RWPE1 (cell line): ENCODE data around the gene IL17C.

ENCODE experiments used
- CTCF ChIA-PET: fragments of 350-600 bp; sonication (Branson Sonifier 250); formaldehyde crosslinking; extraction: SDS; loops from one replicate; lab custom pipeline; 2021; lab: Yijun Ruan, JAX
- POLR2A ChIA-PET: fragments of 400-600 bp; formaldehyde crosslinking; extraction: SDS; loops from one replicate; lab custom pipeline; 2020; ENCODE audit warnings: antibody characterized with exemption; ENCODE audit not compliant: low non-redundant PET; lab: Yijun Ruan, JAX
- DNase-seq: peaks from one replicate; pipeline ENCODE4 v3.0.0; 2012; ENCODE audit warnings: low spot score
- H3K27ac ChIP-seq: fragments of 450-650 bp; 2 replicates; pipeline ENCODE4 v1.5.1; 2017
- TF ChIP-seq, protein P1 (sequence below): fragments of 450-650 bp; conservative IDR thresholded peaks from 2 replicates; pipeline ENCODE4 v1.5.1; 2017; ENCODE audit warnings: low read depth, mild to moderate bottlenecking

IL17C gene

DNA sequence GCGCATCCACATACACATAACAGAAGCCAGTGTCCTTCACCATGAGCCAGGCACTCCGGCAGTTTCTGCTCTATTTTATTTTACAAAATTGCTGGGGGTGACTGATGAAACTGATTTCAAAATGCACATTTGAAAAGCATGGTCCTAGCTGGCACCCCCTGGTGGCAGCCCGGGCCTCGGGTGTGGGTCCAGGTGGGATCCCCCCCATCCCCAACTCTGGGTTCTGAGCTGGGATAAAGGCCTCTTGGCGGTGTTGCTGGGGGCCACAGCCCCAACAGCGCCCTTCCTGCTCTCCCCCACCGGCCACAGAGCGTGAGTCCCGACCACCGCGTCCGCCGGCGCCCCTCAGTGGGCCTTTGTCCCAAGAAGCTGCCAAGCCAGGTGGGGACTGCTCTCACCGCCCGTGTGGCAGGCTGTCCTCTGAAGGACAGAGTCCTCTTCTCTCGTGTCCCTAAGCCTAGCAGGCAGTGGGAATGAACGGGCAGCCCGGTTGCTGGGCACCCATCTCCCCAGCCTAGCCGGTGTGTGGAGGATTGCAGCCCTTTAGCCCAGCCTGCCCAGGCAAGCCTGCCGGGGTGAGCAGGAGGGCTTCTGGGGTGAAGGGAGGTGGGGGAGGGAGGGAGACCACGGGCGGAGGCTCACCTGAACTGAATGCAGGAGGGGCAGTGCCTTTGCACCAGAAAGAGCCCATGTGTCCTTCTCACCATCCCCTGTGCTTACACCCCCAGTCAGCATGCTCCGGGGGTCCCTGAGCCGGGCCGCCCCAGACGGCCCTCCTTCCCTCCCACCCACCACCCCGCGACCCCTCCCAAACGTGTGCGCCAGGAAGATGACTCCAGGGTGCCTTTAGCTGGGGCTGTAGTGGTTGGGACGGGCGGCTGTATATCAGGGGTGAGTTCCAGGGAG, 47.0 kb downstream of the IL17C start:
- peak; percentile 64 for DNase-seq

DNA sequence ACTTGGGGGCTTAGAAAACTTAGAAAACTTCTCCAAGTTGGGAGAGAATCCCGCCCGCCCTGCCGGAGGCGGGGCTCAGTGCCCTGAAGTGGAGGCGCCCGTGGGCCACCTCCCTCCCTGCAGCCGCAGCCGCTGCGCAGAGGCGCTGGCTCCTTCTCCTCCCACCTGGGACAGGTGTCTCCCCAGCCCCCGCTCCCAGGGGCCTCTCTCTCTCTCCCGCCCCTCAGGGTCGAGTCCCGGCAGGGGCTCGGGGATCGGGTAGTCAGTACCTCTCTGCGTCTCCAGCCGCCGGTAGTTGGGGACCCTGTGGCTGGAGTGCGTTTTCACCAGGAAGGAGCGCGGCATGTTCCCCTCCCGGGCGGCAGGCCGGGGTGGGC, 47.7 kb downstream of the IL17C start:
- ChIA-PET POLR2A (interaction anchor here (0.6 kb wide), 1 partner anchor 13 kb away, joined by 3 read pairs; no protein-coding TSS in a partner anchor), CTCF (interaction anchor here (1.8 kb wide), 1 partner anchor 21 kb away, joined by 12 read pairs; no protein-coding TSS in a partner anchor)
- no peak overlapping the region for H3K27ac ChIP-seq
- no peak for DNase-seq
- TF ChIP-seq, protein P1, sequence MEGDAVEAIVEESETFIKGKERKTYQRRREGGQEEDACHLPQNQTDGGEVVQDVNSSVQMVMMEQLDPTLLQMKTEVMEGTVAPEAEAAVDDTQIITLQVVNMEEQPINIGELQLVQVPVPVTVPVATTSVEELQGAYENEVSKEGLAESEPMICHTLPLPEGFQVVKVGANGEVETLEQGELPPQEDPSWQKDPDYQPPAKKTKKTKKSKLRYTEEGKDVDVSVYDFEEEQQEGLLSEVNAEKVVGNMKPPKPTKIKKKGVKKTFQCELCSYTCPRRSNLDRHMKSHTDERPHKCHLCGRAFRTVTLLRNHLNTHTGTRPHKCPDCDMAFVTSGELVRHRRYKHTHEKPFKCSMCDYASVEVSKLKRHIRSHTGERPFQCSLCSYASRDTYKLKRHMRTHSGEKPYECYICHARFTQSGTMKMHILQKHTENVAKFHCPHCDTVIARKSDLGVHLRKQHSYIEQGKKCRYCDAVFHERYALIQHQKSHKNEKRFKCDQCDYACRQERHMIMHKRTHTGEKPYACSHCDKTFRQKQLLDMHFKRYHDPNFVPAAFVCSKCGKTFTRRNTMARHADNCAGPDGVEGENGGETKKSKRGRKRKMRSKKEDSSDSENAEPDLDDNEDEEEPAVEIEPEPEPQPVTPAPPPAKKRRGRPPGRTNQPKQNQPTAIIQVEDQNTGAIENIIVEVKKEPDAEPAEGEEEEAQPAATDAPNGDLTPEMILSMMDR, result no peak

More for the DNA sequence above, 47.0 kb downstream of the IL17C start:
- ChIA-PET CTCF (interaction anchor here (0.6 to 1.8 kb wide), 8 partner anchors 9 to 766 kb away, joined by 3 to 12 read pairs (median 3); no protein-coding TSS in a partner anchor), POLR2A (interaction anchor here (0.6 kb wide), 1 partner anchor 13 kb away, joined by 3 read pairs; no protein-coding TSS in a partner anchor)
- TF ChIP-seq, protein P1, result peak; percentile 61
- peak overlapping the region; percentile 11; the same call in 1 of the 2 replicates for H3K27ac ChIP-seq

DNA sequence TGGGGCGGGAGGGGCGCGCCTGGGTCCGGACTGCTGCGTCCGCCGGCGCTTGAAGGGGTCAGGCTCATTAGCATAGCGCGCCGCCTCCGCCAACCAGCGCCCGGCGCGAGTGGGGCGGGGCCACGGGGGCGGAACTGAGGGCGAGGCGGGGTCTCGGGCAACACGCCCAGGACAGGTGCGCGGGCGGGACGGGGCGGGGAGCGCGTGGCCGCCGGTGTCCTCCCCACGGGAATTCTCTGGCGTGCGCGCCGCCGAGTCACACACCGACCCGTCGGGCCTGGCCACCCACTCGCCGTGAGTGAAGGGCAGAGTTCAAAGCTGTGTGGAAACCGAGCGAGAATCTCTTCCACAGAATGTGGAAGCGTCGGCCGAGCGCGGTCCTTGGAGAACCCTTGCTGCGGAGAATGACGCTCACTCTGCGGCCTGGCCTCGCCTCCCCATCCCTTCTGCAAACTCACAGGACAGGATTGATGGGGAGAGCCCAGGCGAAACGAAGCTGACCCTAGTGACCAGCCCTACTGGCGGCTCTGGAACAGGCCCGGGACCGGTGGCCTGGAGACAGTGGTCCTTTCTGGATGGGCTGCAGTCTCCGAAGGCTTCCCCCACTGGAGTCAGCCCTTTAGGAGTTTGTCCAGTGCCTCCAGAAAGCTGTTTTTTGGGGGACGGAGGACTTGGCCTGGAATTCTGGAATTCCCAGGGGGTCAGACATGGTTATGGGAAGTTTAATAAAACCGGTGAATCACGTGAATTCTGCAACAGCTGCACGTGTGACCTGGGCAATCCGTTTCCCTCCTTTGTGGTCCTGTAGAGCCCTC, 48.3 kb downstream of the IL17C start, which contains the start of gene SNAI3:
TSS of gene SNAI3 (minus strand) at position 69 of the 815 bp plus-strand sequence. CDS start 101 bp downstream, outside the sequence.
- peak; percentile 88 for DNase-seq
- TF ChIP-seq, protein P1, result no peak
- ChIA-PET CTCF (interaction anchor here (0.9 to 1.0 kb wide), 2 partner anchors 11 to 12 kb away, joined by 5 read pairs; no protein-coding TSS in a partner anchor), POLR2A (interaction anchor here (0.6 kb wide), 1 partner anchor 14 kb away, joined by 3 read pairs; no protein-coding TSS in a partner anchor)
- H3K27ac ChIP-seq, result peak within 1 kb of the TSS; percentile 11; the same call in 1 of the 2 replicates

DNA sequence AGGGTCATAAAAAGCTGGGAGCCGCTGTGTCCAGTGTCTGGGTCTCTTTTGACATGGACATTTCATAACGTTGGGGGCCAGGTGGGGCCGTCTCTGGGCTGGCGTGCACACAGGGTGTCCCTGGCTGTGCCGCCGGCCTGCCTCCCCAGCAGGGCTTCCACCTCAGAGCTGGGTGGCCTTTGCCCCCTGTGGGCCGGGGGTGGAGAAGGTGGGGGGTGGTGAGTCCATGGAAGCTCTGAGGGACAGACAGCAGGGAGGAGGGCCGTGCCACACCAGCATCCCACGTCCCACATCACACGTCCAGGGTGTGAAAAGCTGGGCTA, 48.8 kb downstream of the IL17C start:
- no peak for DNase-seq
- ChIA-PET CTCF (interaction anchor here (0.9 to 1.0 kb wide), 2 partner anchors 11 to 13 kb away, joined by 5 read pairs; no protein-coding TSS in a partner anchor), POLR2A (no interaction called here)
- TF ChIP-seq, protein P1, result no peak
- no peak overlapping the region for H3K27ac ChIP-seq

DNA sequence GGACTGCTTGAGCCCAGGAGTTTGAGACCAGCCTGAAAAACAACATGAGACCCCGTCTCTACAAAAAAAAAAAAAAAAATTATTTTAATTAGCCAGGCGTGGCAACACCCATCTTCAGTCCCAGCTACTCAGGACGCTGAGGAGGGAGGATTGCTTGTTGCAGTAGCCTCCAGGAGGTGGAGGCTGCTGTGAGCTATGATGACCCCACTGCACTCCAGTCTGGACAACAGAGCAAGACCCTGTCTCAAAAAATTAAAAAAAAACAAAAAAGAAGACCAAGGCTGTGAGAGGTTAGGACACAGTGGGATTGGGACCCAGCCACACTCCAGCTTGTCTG, 49.3 kb downstream of the IL17C start:
- TF ChIP-seq, protein P1, result no peak
- ChIA-PET POLR2A (no interaction called here), CTCF (interaction anchor here (0.9 to 1.0 kb wide), 2 partner anchors 10 to 13 kb away, joined by 5 read pairs; no protein-coding TSS in a partner anchor)
- DNase-seq, result no peak
- no peak overlapping the region for H3K27ac ChIP-seq
